NB4 (cell line): ENCODE measurements around the gene SDF4.

Source experiments
- MAX ChIP-seq: IDR thresholded peaks from 2 replicates; pipeline ENCODE4 v1.6.1; 2011; ENCODE audit warnings: low read depth, low read length
- POLR2A ChIP-seq: IDR thresholded peaks from 2 replicates; pipeline ENCODE4 v1.6.1; 2011; ENCODE audit warnings: mild to moderate bottlenecking; ENCODE audit not compliant: insufficient read length; ENCODE audit errors: extremely low read depth
- TF ChIP-seq, protein P1 (sequence below): IDR thresholded peaks from one replicate; pipeline ENCODE4 v1.5.1; 2012; ENCODE audit warnings: low read depth, low read length

DNA sequence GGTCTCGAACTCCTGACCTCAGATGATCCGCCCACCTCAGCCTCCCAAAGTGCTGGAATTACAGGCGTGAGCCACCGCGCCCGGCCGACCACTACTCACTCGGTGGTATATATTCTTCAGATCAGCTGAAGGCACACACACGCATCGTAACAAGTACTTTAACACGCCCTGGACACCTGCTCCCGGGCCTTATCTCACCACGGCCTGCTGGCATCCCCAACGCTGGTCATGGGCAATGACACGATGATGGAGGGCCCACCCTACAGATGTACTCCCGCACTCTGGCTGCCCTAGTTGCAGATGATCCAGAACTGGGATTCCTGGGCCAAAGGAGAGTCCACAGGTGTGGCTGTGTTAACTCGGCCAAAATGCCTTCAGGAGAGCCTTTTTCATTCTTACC is 30.3 kb upstream of the SDF4 start:
- TF ChIP-seq, protein P1, sequence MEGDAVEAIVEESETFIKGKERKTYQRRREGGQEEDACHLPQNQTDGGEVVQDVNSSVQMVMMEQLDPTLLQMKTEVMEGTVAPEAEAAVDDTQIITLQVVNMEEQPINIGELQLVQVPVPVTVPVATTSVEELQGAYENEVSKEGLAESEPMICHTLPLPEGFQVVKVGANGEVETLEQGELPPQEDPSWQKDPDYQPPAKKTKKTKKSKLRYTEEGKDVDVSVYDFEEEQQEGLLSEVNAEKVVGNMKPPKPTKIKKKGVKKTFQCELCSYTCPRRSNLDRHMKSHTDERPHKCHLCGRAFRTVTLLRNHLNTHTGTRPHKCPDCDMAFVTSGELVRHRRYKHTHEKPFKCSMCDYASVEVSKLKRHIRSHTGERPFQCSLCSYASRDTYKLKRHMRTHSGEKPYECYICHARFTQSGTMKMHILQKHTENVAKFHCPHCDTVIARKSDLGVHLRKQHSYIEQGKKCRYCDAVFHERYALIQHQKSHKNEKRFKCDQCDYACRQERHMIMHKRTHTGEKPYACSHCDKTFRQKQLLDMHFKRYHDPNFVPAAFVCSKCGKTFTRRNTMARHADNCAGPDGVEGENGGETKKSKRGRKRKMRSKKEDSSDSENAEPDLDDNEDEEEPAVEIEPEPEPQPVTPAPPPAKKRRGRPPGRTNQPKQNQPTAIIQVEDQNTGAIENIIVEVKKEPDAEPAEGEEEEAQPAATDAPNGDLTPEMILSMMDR, result no peak
- TF ChIP-seq POLR2A (no peak), MAX (no peak)
